ENCODE measurements around the gene TRIM44.

- TF ChIP-seq CTCF (conservative IDR thresholded peaks at IDR 0.05) (no peak), ZFX (IDR thresholded peaks at IDR 0.05) (no peak)
Measured at GRCh38 chr11:35639591-35640179, 22.9 kb upstream of the TRIM44 start.

Data from C4-2B (cell line).